ENCODE measurements around the gene PRKCE. TPM values are rescaled to one million over a fixed set of nuclear protein-coding genes. Genes with fewer than 3 reads are reported as not detected.
A peak's percentile ranks its signal among the peaks of the same experiment; 100 is the strongest.

Gene PRKCE
- total and polyA plus RNA-seq, 2 donors (not counting 3 experiments of a cell fraction or from before 2014, with no cell fraction given): 27.9 to 33.9 TPM

DNA sequence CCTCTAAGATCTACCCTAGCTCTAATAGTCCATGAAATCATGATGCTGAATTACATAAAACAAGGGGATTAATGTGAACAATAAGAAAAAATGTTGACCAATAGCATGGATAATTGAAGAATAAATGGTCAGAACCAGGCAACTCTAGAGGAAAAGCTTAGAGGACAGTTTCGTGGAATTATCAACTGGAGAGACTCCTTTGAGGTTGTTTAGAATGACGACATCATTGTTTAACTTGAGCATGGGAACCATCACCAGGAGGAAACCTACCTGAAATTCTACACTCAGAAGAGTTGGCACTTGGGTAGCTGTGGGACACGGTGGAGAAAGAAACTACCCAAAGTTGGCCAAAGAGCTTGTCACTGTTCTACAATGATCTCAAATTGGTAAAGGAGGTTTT lies 466.5 kb downstream of the PRKCE start:
- dilution Hi-C loops (cut with MboI; ENCODE audit: extremely low pct_ligation_motif_present, low sequenced_read_pairs) (no loop called here), intact Hi-C loops (cut with micrococcal nuclease) (loop anchor here (2.0 kb wide), 1 partner anchor 47 kb away; no protein-coding TSS in a partner anchor)
- peaks cover 4% of the 10 kb centered on the region for H3K79me2 ChIP-seq (ENCODE audit: control insufficient read depth, insufficient read depth, low read length)
- H3K4me2 ChIP-seq (ENCODE audit: insufficient read depth, low read length): no peak overlapping the region
- no peaks in the 10 kb centered on the region for H3K9me3 ChIP-seq (replicated peaks; ENCODE audit: control insufficient read depth, insufficient read depth, low read length)
- FAIRE-seq (no peak), DNase-seq (ENCODE audit: low read depth, low spot score) (no peak)
- H3K27me3 ChIP-seq (ENCODE audit: control insufficient read depth in 2 of 2, insufficient read depth in 2 of 2, low read length in 2 of 2): no peaks in the 10 kb centered on the region
- ChIA-PET CTCF (interaction anchor here (1.5 to 2.7 kb wide), 3 partner anchors 9 to 55 kb away, joined by 4 to 17 read pairs (median 6); no protein-coding TSS in a partner anchor), POLR2A (no interaction called here)
- TF ChIP-seq, protein P1, sequence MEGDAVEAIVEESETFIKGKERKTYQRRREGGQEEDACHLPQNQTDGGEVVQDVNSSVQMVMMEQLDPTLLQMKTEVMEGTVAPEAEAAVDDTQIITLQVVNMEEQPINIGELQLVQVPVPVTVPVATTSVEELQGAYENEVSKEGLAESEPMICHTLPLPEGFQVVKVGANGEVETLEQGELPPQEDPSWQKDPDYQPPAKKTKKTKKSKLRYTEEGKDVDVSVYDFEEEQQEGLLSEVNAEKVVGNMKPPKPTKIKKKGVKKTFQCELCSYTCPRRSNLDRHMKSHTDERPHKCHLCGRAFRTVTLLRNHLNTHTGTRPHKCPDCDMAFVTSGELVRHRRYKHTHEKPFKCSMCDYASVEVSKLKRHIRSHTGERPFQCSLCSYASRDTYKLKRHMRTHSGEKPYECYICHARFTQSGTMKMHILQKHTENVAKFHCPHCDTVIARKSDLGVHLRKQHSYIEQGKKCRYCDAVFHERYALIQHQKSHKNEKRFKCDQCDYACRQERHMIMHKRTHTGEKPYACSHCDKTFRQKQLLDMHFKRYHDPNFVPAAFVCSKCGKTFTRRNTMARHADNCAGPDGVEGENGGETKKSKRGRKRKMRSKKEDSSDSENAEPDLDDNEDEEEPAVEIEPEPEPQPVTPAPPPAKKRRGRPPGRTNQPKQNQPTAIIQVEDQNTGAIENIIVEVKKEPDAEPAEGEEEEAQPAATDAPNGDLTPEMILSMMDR (IDR thresholded peaks at IDR 0.05; ENCODE audit: extremely low read depth in 1 of 2, insufficient read depth in 1 of 2, low read depth in 1 of 2, low read length in 2 of 2): no peak
- no peak for TF ChIP-seq JUN (IDR thresholded peaks at IDR 0.05; ENCODE audit: borderline replicate concordance, insufficient read depth, insufficient read length, low read depth)
- TF ChIP-seq POLR2A (IDR thresholded peaks at IDR 0.05; ENCODE audit: low read depth, low read length): no peak
- TF ChIP-seq GATA2 (IDR thresholded peaks at IDR 0.05; ENCODE audit: insufficient read depth, insufficient read length, low read depth, low read length): no peak
- TF ChIP-seq, protein P2, sequence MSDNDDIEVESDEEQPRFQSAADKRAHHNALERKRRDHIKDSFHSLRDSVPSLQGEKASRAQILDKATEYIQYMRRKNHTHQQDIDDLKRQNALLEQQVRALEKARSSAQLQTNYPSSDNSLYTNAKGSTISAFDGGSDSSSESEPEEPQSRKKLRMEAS (IDR thresholded peaks at IDR 0.05; ENCODE audit: insufficient read depth, insufficient read length): no peak
- TF ChIP-seq POLR2AphosphoS5 (IDR thresholded peaks at IDR 0.05; ENCODE audit: insufficient read depth, low read depth, low read length): no peak
- TF ChIP-seq EZH2 (IDR thresholded peaks at IDR 0.05; ENCODE audit: borderline replicate concordance, low read depth, low read length, severe bottlenecking): no peak
- no peak for TF ChIP-seq FOS (IDR thresholded peaks at IDR 0.05; ENCODE audit: borderline replicate concordance, insufficient read depth, low read length)
- no peak for TF ChIP-seq MYC (IDR thresholded peaks at IDR 0.05; ENCODE audit: low read depth, low read length)
- H3K9ac ChIP-seq (replicated peaks; ENCODE audit: extremely low read depth, insufficient read depth, low read length): no peak overlapping the region
- peaks cover 51% of the 10 kb centered on the region for H3K4me1 ChIP-seq (ENCODE audit: control insufficient read depth, extremely low read depth, insufficient read depth, low read length)
- H4K20me1 ChIP-seq (replicated peaks; ENCODE audit: control insufficient read depth, extremely low read depth, insufficient read depth, low read length): no peaks in the 10 kb centered on the region
- no TSS peak for BruUV-seq (replicated peaks)
- no peak overlapping the region for H3K4me3 ChIP-seq (replicated peaks in 1 of 3; ENCODE audit: insufficient read depth in 1 of 3, low read depth in 1 of 3, low read length in 3 of 3)
- H3K27ac ChIP-seq (ENCODE audit: insufficient read depth, low read depth, low read length): peak overlapping the region; percentile 78
- no peak overlapping the region for H2AFZ ChIP-seq (ENCODE audit: low read depth, low read length)
- H3K9me1 ChIP-seq (replicated peaks; ENCODE audit: control insufficient read depth, extremely low read depth, insufficient read depth, low read length): no peaks in the 10 kb centered on the region
- no peaks in the 10 kb centered on the region for H3K36me3 ChIP-seq (ENCODE audit: control insufficient read depth in 2 of 2, extremely low read depth in 1 of 2, insufficient read depth in 2 of 2, low read length in 2 of 2)
